NCI-H128 (cell line): ENCODE measurements around the gene PFKL.
A peak's percentile ranks its signal among the peaks of the same experiment; 100 is the strongest.

Experiments
- DNase-seq: peaks from one replicate; lab custom pipeline; 2025; ENCODE audit not compliant: unreplicated experiment; lab: John Stamatoyannopoulos, UW

The PFKL gene

GRCh38 chr21:44326716-44327602 lies 27.1 kb downstream of the PFKL start:
- no peak for DNase-seq

- no peak for DNase-seq
Measured at GRCh38 chr21:44327603-44327974, 27.7 kb downstream of the PFKL start.

- no peak for DNase-seq
Measured at GRCh38 chr21:44328242-44328895, 28.5 kb downstream of the PFKL start.

GRCh38 chr21:44329086-44329889 lies 29.4 kb downstream of the PFKL start:
- no peak for DNase-seq

GRCh38 chr21:44329971-44330681 lies 30.3 kb downstream of the PFKL start:
- no peak for DNase-seq

- DNase-seq = no peak
Measured at GRCh38 chr21:44330698-44331097, 30.8 kb downstream of the PFKL start.

GRCh38 chr21:44331209-44331608 lies 31.4 kb downstream of the PFKL start:
- no peak for DNase-seq

- DNase-seq = no peak
Measured at GRCh38 chr21:44331650-44332307, 31.9 kb downstream of the PFKL start.

- no peak for DNase-seq
Measured at GRCh38 chr21:44332383-44332782, 32.5 kb downstream of the PFKL start.

GRCh38 chr21:44332965-44333364 lies 33.1 kb downstream of the PFKL start:
- no peak for DNase-seq

GRCh38 chr21:44333509-44334328 lies 33.9 kb downstream of the PFKL start:
- DNase-seq = no peak

GRCh38 chr21:44334329-44335030 lies 34.6 kb downstream of the PFKL start:
- no peak for DNase-seq

- no peak for DNase-seq
Measured at GRCh38 chr21:44335266-44336059, 35.6 kb downstream of the PFKL start.

- DNase-seq = no peak
Measured at GRCh38 chr21:44337449-44337848, 37.6 kb downstream of the PFKL start.

GRCh38 chr21:44337941-44338895 lies 38.4 kb downstream of the PFKL start:
- peak; percentile 22 for DNase-seq

- DNase-seq = peak; percentile 81
Measured at GRCh38 chr21:44338971-44339910, 39.4 kb downstream of the PFKL start, which contains the start of gene CFAP410. TSS of gene CFAP410 (minus strand) at chr21:44339390. CDS start at chr21:44339194, 196 bp downstream.
